ENCODE results near the gene KCNJ9.

Gene KCNJ9

GRCh38 chr1:160070243-160071163, 10.8 kb upstream of the KCNJ9 start:
- Mint-ChIP-seq H3K27ac (no peak overlapping the region), H3K27me3 (peaks cover 85% of the 10 kb centered on the region), H3K4me1 (peaks cover 13% of the 10 kb centered on the region), H3K9me3 (no peaks in the 10 kb centered on the region), H3K4me3 (peak overlapping the region; percentile 74), H3K36me3 (no peaks in the 10 kb centered on the region)
- DNase-seq: peak; percentile 76
- CTCF ChIA-PET: interaction anchor here (0.6 to 2.5 kb wide), 6 partner anchors 8 to 44 kb away, joined by 3 to 13 read pairs (median 5); partner anchors contain the start of gene KCNJ9

- DNase-seq: no peak
- H3K36me3 Mint-ChIP-seq: no peaks in the 10 kb centered on the region
- no peaks in the 10 kb centered on the region for H3K9me3 Mint-ChIP-seq
- H3K27me3 Mint-ChIP-seq: peaks cover 83% of the 10 kb centered on the region
- peaks cover 13% of the 10 kb centered on the region for H3K4me1 Mint-ChIP-seq
- CTCF ChIA-PET: interaction anchor here (1.2 to 2.3 kb wide), 5 partner anchors 7 to 25 kb away, joined by 4 to 13 read pairs (median 6); partner anchors contain the start of gene KCNJ9
- no peak overlapping the region for H3K4me3 Mint-ChIP-seq
- H3K27ac Mint-ChIP-seq: no peak overlapping the region
Observed at GRCh38 chr1:160071289-160071688, 10.0 kb upstream of the KCNJ9 start.

- Mint-ChIP-seq H3K4me1 (peaks cover 9% of the 10 kb centered on the region), H3K36me3 (no peaks in the 10 kb centered on the region), H3K27ac (no peak overlapping the region), H3K4me3 (no peak overlapping the region), H3K9me3 (no peaks in the 10 kb centered on the region), H3K27me3 (peaks cover 66% of the 10 kb centered on the region)
- no peak for DNase-seq
- CTCF ChIA-PET: interaction anchor here (0.9 to 1.1 kb wide), 2 partner anchors 9 to 26 kb away, joined by 3 read pairs; no protein-coding TSS in a partner anchor
Observed at GRCh38 chr1:160074865-160075264, 6.5 kb upstream of the KCNJ9 start.

GRCh38 chr1:160075836-160076235, 5.5 kb upstream of the KCNJ9 start:
- CTCF ChIA-PET: interaction anchor here (1.2 to 13.8 kb wide), 3 partner anchors 10 to 29 kb away, joined by 3 to 210 read pairs (median 11); no protein-coding TSS in a partner anchor
- Mint-ChIP-seq H3K27me3 (peaks cover 66% of the 10 kb centered on the region), H3K4me1 (peaks cover 2% of the 10 kb centered on the region), H3K36me3 (no peaks in the 10 kb centered on the region), H3K4me3 (no peak overlapping the region), H3K9me3 (no peaks in the 10 kb centered on the region), H3K27ac (no peak overlapping the region)
- no peak for DNase-seq

GRCh38 chr1:160076295-160076694, 5.0 kb upstream of the KCNJ9 start:
- CTCF ChIA-PET: interaction anchor here (1.2 to 13.8 kb wide), 4 partner anchors 9 to 30 kb away, joined by 3 to 210 read pairs (median 18); no protein-coding TSS in a partner anchor
- Mint-ChIP-seq H3K36me3 (no peaks in the 10 kb centered on the region), H3K4me1 (peaks cover 2% of the 10 kb centered on the region), H3K4me3 (no peak overlapping the region), H3K27me3 (peaks cover 68% of the 10 kb centered on the region), H3K27ac (no peak overlapping the region), H3K9me3 (no peaks in the 10 kb centered on the region)
- no peak for DNase-seq

GRCh38 chr1:160077486-160077885, 3.9 kb upstream of the KCNJ9 start:
- DNase-seq: no peak
- Mint-ChIP-seq H3K36me3 (no peaks in the 10 kb centered on the region), H3K27me3 (peaks cover 69% of the 10 kb centered on the region), H3K4me1 (no peaks in the 10 kb centered on the region), H3K4me3 (no peak overlapping the region), H3K9me3 (no peaks in the 10 kb centered on the region), H3K27ac (no peak overlapping the region)
- CTCF ChIA-PET: interaction anchor here (0.7 to 13.8 kb wide), 14 partner anchors 8 to 291 kb away, joined by 3 to 210 read pairs (median 11); no protein-coding TSS in a partner anchor

- peaks cover 72% of the 10 kb centered on the region for H3K27me3 Mint-ChIP-seq
- CTCF ChIA-PET: interaction anchor here (0.6 to 13.8 kb wide), 40 partner anchors 8 to 303 kb away, joined by 3 to 210 read pairs (median 5); partner anchors contain the start of genes IGSF8, KCNJ10 and PIGM
- no peaks in the 10 kb centered on the region for H3K36me3 Mint-ChIP-seq
- no peak overlapping the region for H3K4me3 Mint-ChIP-seq
- no peaks in the 10 kb centered on the region for H3K4me1 Mint-ChIP-seq
- DNase-seq: peak; percentile 78
- H3K9me3 Mint-ChIP-seq: no peaks in the 10 kb centered on the region
- H3K27ac Mint-ChIP-seq: no peak overlapping the region
Observed at GRCh38 chr1:160078512-160079195, 2.7 kb upstream of the KCNJ9 start.

GRCh38 chr1:160079448-160079847, 1.9 kb upstream of the KCNJ9 start:
- no peak for DNase-seq
- Mint-ChIP-seq H3K4me3 (no peak overlapping the region), H3K27ac (no peak overlapping the region), H3K9me3 (no peaks in the 10 kb centered on the region), H3K36me3 (no peaks in the 10 kb centered on the region), H3K4me1 (peaks cover 4% of the 10 kb centered on the region), H3K27me3 (peaks cover 75% of the 10 kb centered on the region)
- CTCF ChIA-PET: interaction anchor here (0.6 to 13.8 kb wide), 32 partner anchors 9 to 298 kb away, joined by 3 to 210 read pairs (median 7); partner anchors contain the start of genes IGSF8, KCNJ10 and PIGM

- no peak for DNase-seq
- H3K9me3 Mint-ChIP-seq: no peaks in the 10 kb centered on the region
- H3K36me3 Mint-ChIP-seq: no peaks in the 10 kb centered on the region
- H3K4me1 Mint-ChIP-seq: peaks cover 11% of the 10 kb centered on the region
- H3K4me3 Mint-ChIP-seq: no peak overlapping the region
- CTCF ChIA-PET: interaction anchor here (1.1 to 13.8 kb wide), 12 partner anchors 8 to 187 kb away, joined by 3 to 210 read pairs (median 10); partner anchors contain the start of gene IGSF8
- H3K27me3 Mint-ChIP-seq: peaks cover 67% of the 10 kb centered on the region
- no peak overlapping the region for H3K27ac Mint-ChIP-seq
Observed at GRCh38 chr1:160080381-160081100, 797 bp upstream of the KCNJ9 start.

GRCh38 chr1:160082487-160082886, 1.1 kb downstream of the KCNJ9 start:
- no peak for DNase-seq
- peaks cover 4% of the 10 kb centered on the region for H3K36me3 Mint-ChIP-seq
- peaks cover 12% of the 10 kb centered on the region for H3K4me1 Mint-ChIP-seq
- no peak overlapping the region for H3K4me3 Mint-ChIP-seq
- H3K27ac Mint-ChIP-seq: no peak overlapping the region
- CTCF ChIA-PET: interaction anchor here (0.8 to 13.8 kb wide), 8 partner anchors 14 to 169 kb away, joined by 3 to 210 read pairs (median 5); partner anchors contain the start of gene CASQ1
- no peaks in the 10 kb centered on the region for H3K9me3 Mint-ChIP-seq
- H3K27me3 Mint-ChIP-seq: peaks cover 57% of the 10 kb centered on the region

- Mint-ChIP-seq H3K4me3 (no peak overlapping the region), H3K4me1 (peaks cover 12% of the 10 kb centered on the region), H3K36me3 (peaks cover 4% of the 10 kb centered on the region), H3K9me3 (no peaks in the 10 kb centered on the region), H3K27me3 (peaks cover 57% of the 10 kb centered on the region), H3K27ac (no peak overlapping the region)
- CTCF ChIA-PET: interaction anchor here (1.0 to 13.8 kb wide), 7 partner anchors 8 to 294 kb away, joined by 3 to 210 read pairs (median 6); partner anchors contain the start of gene CASQ1
- no peak for DNase-seq
Observed at GRCh38 chr1:160082926-160083325, 1.6 kb downstream of the KCNJ9 start.

GRCh38 chr1:160083968-160084770, 2.8 kb downstream of the KCNJ9 start:
- CTCF ChIA-PET: interaction anchor here (1.0 to 13.8 kb wide), 20 partner anchors 9 to 520 kb away, joined by 3 to 210 read pairs (median 4); partner anchors contain the start of gene IGSF8
- H3K4me3 Mint-ChIP-seq: peak overlapping the region; percentile 33
- peaks cover 12% of the 10 kb centered on the region for H3K4me1 Mint-ChIP-seq
- no peak overlapping the region for H3K27ac Mint-ChIP-seq
- H3K27me3 Mint-ChIP-seq: peaks cover 47% of the 10 kb centered on the region
- H3K36me3 Mint-ChIP-seq: peaks cover 6% of the 10 kb centered on the region
- peak; percentile 85 for DNase-seq
- no peaks in the 10 kb centered on the region for H3K9me3 Mint-ChIP-seq
